ENCODE data around the gene NTN1. TPM values are rescaled to one million over a fixed set of nuclear protein-coding genes. Genes with fewer than 3 reads are reported as not detected.

Gene NTN1
- total RNA-seq, 2 experiments from 2014 or later = 0.40 to 0.42 TPM

DNA sequence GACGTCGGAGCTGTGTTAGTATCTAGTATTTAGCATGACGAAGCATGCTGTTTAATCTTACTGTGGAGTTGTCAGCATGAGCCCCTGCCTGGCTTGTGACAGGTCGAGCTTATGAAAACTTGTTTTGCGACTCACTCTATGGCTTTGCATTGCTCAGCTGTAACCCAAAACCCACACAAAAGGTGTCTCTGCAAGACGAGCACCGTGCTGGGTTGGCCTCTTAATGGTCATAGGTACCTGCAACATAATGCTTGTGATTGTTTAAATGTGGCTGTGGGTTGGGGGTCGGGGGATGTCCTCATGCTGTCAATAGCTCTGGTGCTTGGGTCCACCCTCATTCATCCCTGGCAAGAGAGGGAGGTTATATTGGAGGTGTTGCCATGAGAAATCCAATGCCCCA lies 5.4 kb downstream of the NTN1 start:
- CTCF ChIA-PET = interaction anchor here (0.6 to 1.0 kb wide), 2 partner anchors 24 to 34 kb away, joined by 3 to 4 read pairs; no protein-coding TSS in a partner anchor
- POLR2A ChIA-PET = no interaction called here

GRCh38 chr17:9028202-9028987 lies 7.1 kb downstream of the NTN1 start:
- ChIA-PET CTCF (no interaction called here), POLR2A (no interaction called here)

DNA sequence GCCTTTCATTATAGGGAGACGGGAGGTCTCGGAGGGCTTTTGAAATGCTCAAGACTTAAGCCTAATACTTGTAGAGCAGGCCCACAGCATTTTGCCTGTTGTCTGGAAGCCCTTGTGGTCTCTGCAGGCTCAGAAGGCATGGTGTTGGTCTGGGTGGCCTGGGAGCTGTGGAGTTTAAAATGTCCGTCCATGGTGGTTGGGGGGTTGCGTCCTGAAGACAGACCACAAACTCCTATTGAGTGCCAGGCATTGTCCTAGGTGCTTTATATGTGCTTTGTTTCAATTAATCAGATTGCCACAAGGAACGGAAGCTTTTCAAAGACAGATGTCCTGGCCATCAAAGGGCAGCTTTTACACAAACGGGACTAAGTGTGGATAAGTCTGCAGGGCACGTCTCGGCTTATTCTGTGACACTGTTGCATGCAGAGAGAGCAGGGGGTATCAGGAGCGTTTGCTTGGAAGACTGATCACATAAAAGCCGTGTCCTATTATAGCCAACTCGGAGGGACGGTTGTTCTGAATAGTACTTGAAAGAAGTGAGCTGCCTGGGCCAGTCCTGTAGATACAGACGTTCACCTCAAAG lies 7.8 kb downstream of the NTN1 start:
- CTCF ChIA-PET = interaction anchor here (1.1 kb wide), 1 partner anchor 36 kb away, joined by 3 read pairs; no protein-coding TSS in a partner anchor
- POLR2A ChIA-PET = no interaction called here

DNA sequence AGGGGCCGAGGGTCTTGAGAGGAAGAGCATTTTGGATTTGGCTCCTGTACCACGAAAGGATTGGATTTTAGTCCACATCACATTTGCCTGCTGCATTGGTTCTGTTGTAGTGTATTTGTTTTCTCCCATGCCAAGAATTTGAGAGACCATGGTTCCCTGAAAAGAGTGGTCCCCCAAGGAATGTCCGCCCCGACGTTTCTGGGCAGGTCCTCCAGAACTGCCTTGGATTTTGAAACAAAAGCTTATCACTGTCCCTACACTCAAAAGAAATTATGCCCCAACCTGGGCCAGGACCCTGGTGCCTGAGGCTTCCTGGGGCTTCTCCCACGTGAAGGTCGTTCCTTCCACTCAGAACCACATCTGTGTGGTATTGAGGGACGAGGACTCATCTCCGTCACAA lies 10.8 kb downstream of the NTN1 start:
- POLR2A ChIA-PET = no interaction called here
- CTCF ChIA-PET = no interaction called here

- POLR2A ChIA-PET = no interaction called here
- CTCF ChIA-PET = interaction anchor here (0.7 kb wide), 1 partner anchor 463 kb away, joined by 4 read pairs; no protein-coding TSS in a partner anchor
Measured at GRCh38 chr17:9032583-9032982, 11.3 kb downstream of the NTN1 start.

DNA sequence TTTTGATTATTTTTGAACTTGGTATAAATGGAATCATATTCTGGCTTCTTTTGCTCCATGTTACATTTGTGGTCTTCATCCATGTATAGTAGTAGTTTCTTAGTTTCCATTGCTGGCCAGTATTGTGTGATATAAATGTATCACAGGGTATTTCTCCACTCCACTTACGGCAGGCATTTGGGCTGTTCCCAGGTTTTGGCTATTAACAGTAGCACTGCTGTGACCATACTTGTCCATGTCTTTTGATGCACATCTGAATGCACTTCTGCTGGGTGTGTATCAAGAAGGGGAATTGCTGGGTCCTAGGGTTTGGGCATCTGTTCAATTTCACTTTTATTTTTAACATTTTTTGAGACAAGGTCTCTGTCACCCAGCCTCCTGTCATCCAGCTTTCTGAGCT lies 13.9 kb downstream of the NTN1 start:
- POLR2A ChIA-PET = no interaction called here
- CTCF ChIA-PET = no interaction called here

- ChIA-PET CTCF (no interaction called here), POLR2A (no interaction called here)
Measured at GRCh38 chr17:9036336-9036735, 15.0 kb downstream of the NTN1 start.

DNA sequence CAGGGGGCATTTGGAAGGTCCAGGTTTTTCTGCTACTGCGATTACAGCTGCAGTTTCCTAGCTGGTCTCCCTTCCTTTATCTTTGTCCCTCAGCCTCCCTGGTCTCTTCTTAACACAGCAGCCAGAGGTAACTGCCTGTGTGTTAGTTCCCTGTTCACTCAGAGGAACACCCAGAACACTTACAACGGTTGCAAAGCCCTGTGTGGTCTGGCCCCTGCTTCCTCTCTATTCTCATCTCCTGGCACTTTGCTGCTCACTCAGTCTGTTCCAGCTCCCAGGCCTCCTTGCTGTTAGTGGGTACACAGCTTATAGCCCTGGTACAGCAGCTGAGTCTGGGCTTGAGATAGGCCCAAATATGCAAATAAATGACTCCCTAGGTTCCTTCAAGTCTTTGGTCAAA lies 16.4 kb downstream of the NTN1 start:
- ChIA-PET POLR2A (no interaction called here), CTCF (no interaction called here)

- POLR2A ChIA-PET = no interaction called here
- CTCF ChIA-PET = no interaction called here
Measured at GRCh38 chr17:9038380-9038779, 17.1 kb downstream of the NTN1 start.

DNA sequence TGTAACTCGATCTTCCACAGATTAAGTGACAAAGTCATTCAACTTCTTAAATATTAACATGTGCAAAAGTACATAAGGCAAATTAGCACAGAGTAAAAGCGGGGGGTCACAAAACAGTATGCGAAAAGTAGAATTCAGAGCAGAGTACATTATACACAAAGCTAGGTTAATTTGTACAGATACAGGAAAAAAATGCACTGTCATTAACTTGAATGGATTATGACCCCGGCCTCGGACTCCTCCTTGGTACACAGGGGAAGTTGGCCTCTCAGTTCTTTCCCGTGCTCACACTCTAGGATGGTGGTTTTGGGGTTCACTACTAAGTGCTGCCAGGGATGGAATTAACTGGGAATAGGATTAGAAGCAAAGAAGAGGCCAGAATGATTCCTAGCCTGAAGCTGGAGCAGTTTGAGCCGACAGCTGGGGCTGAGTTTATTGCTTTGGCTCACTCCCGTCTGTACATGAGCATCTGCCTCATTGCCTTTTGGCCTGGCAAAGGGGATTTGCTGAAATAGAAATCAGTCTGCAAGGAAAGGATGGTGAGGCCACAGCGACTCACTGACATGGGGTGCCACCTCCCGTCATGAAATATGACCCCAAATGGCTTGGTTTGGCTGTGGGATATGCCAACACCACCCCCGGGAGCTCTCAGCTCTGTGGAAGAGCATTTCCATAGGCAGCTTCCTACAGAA lies 23.6 kb downstream of the NTN1 start:
- ChIA-PET POLR2A (no interaction called here), CTCF (no interaction called here)

DNA sequence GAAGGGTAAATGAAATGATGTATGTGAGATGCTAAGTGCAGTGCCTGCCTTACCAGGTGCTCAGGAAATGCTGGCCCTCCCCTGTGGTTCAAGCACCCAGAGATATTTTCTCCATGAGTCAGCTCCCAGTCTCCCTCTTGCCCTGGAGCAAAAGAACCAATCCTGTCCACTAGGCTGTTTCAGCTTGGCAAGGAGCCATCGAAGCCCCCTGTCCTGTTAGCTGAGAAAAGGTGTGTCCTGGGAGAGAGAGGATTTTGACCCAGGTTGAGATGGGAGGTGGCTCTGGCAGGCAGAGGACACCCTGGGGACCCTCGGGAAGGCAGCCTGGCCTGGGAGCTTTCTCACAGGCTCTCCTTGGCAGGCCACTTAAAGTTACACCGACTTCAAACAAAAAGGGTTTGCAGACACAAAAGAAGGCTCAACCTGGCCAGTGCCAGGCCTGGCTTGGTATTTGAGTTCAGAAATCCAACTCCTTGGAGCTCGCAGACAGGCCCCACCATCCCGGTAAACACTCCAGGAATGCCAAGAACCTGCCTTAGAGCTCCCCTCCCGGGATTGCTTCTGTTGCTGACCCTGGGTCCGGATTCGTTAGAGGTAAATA lies 29.6 kb downstream of the NTN1 start:
- ChIA-PET CTCF (interaction anchor here (0.6 kb wide), 1 partner anchor 142 kb away, joined by 3 read pairs; no protein-coding TSS in a partner anchor), POLR2A (no interaction called here)

DNA sequence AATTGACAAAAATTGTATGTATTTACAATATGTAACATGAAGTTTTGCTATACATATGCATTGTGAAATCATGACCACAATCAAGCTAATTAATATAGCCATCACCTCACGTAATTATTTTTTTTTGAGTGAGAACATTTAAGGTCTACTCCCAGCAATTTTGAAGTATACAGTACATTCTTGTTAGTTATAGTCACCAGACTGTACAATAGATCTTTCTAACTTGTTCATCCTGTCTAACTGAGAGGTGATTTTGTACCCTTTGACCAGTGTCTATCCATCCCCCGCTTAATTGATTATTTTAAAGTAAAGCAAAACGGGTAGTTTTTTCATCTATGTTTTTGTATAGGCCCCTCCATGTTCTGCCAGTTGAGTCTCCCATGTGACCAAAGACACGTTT lies 30.3 kb downstream of the NTN1 start:
- CTCF ChIA-PET = no interaction called here
- POLR2A ChIA-PET = no interaction called here

GRCh38 chr17:9052921-9053320 lies 31.6 kb downstream of the NTN1 start:
- ChIA-PET POLR2A (no interaction called here), CTCF (no interaction called here)

DNA sequence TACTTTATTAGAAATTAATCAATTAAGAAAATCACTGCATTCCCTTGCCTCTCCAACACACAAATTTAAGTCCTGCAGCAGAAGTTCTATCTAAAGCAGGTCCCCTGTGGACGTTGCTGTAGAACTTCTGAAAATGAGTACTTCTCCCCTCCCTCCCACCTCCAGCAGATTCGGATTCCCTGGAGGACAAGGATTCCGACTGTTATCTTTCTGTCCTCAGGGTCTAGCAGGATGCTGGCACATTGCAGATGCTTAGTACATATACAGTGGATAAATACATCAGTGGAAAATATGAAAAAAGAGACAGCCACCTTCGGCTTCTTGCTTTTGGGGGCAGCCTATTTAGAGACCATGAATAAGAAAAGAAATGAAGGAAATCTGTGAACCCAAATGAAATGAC lies 32.1 kb downstream of the NTN1 start:
- ChIA-PET POLR2A (no interaction called here), CTCF (no interaction called here)

DNA sequence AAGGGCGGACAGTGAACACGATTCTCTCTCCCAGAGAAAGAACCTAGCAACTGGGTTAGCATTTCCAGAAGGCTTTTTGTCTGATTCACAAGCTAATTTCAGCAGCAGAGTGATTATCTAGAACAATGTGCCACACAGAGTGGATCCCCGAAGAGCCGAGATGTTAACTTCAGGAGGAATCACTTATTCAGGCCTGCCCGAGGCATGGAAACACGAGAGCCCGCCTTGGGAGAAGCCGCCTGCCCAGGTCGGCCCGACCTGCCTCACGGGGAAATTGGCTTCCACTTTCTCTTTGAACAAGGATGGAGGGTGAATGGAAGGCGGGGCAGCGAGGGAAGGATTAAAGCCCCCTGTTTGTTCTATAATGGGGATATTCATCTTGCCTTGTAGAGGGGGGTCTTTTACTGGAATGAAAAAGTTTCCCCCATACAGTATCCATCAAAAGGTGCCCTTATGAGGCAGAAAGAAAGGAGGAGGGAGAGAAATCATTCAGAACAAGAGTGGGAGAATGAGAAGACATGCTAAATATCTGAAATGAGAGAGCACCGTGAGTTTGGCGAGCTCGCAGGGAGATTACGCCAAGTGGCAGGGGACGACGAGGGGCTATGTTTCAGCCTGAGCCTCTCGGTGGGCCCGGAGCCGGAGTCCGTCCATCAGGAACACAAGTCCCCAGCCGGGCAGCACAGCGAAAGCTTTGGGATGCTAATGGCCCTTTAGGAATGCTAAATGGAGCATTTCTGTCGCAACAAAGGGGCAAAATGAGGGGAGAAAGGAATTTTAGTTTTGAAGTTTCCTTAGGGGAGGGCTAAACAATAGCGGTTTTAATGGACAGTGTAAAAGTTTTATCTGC lies 33.0 kb downstream of the NTN1 start:
- ChIA-PET POLR2A (no interaction called here), CTCF (no interaction called here)

GRCh38 chr17:9055281-9055680 lies 34.0 kb downstream of the NTN1 start:
- CTCF ChIA-PET = no interaction called here

DNA sequence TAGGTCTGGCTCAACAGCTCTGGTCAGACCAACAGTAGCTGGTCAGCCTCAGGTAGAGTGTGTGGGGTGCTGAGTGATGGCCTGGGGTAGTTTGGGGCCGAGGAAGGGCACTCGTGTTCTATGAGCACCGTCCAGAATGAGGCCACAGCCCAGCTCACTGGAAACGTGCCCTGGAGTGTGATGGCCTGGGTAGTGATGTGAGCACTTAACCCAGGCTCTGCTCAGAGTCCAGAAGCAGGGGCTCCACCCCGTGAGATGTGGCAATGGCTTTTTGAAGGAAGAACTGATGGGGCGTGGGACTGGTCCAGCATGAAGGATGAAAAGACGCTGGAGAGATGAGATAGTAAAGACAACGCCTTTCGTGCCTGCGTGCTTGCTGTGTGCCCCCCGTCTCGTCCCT lies 35.3 kb downstream of the NTN1 start:
- CTCF ChIA-PET = no interaction called here
- POLR2A ChIA-PET = no interaction called here

More at GRCh38 chr17:9055281-9055680, 34.0 kb downstream of the NTN1 start:
- POLR2A ChIA-PET = no interaction called here

DNA sequence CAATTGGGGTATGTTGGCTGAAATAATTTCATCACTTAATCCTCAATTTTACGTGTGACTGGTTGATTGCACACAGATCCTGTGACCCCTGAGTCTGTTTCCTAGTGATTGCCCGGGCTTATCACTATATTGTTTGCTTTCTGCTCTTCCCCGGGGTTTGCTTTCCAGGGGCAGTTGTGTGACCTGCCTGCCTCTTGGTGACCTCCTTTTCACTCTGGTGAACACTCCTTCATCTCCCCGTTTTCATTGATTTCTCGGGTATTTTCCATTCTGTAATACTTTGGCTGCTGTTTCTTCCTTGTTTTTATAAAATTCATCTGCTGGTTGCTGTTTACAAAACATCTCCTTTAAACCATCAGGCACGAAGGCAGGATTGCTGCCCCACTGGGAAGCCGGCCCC lies 36.0 kb downstream of the NTN1 start:
- ChIA-PET POLR2A (no interaction called here), CTCF (no interaction called here)

- POLR2A ChIA-PET = no interaction called here
- CTCF ChIA-PET = no interaction called here
Measured at GRCh38 chr17:9062399-9062902, 41.1 kb downstream of the NTN1 start.

DNA sequence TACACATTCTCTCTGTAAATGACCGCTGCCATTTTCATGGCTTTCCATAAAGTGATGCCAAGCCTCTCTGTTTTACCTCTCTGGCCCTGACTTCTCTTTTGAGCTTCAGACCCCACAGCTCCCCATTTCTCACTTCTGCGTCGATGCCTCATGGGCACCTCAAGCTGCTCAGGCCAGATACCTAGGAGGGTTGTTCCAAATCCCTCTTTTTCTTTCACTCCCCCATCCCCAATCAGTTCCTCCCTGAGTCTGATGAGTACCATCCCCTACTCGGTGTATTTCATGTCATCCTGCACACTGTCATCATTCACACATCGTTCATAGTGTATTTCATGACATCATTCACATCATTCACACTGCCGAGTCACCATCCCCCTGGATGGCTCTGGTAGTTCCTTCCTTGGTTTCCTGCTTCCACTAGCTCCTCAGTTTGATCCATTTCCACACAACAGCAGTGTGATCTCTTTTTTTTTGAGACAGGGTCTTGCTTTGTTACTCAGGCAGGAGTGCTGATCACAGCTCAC lies 43.1 kb downstream of the NTN1 start:
- CTCF ChIA-PET = no interaction called here
- POLR2A ChIA-PET = no interaction called here
